ENCODE data around the gene TBL1X.

TBL1X gene

DNA sequence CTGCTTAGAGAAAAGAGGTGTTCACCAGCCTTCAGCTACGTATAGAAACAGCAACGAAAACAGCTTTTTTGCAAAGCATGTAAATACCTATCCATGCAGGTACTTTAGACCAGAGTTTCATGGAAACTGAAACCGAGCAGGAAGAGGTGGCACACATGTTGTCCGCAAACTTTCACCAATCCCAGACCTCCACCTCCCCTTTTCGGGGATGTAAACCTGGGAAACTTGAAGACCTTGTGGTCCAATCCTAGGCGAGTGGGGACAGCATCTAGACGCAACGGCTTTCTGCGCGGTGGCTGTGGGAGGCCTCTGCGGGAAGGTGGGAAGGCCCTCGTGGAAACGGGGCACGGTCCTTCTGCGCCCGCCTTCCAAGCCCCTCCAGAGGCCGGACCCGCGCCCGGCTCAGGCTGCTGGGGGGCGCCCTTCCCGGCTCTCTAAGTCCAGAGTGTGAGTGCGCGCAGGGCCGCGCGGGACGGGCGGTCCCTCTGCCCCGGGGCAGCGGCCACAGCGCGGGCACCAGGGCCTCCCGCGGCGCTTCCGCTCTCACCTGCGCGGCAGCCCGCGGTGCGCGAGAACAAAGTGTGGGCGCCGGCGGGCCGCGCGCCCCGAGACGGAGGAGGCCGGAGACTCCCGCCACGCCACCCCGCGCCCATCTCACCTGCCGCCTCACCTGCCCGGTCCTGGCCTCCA lies 320.5 kb downstream of the TBL1X start:
- no peak for DNase-seq (ENCODE audit: low read depth)
- no peak overlapping the region for H3K4me3 ChIP-seq (ENCODE audit: low read depth, low read length)
- TF ChIP-seq, protein P1, sequence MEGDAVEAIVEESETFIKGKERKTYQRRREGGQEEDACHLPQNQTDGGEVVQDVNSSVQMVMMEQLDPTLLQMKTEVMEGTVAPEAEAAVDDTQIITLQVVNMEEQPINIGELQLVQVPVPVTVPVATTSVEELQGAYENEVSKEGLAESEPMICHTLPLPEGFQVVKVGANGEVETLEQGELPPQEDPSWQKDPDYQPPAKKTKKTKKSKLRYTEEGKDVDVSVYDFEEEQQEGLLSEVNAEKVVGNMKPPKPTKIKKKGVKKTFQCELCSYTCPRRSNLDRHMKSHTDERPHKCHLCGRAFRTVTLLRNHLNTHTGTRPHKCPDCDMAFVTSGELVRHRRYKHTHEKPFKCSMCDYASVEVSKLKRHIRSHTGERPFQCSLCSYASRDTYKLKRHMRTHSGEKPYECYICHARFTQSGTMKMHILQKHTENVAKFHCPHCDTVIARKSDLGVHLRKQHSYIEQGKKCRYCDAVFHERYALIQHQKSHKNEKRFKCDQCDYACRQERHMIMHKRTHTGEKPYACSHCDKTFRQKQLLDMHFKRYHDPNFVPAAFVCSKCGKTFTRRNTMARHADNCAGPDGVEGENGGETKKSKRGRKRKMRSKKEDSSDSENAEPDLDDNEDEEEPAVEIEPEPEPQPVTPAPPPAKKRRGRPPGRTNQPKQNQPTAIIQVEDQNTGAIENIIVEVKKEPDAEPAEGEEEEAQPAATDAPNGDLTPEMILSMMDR (IDR thresholded peaks at IDR 0.05; ENCODE audit: low read depth, low read length, missing control alignments): no peak

DNA sequence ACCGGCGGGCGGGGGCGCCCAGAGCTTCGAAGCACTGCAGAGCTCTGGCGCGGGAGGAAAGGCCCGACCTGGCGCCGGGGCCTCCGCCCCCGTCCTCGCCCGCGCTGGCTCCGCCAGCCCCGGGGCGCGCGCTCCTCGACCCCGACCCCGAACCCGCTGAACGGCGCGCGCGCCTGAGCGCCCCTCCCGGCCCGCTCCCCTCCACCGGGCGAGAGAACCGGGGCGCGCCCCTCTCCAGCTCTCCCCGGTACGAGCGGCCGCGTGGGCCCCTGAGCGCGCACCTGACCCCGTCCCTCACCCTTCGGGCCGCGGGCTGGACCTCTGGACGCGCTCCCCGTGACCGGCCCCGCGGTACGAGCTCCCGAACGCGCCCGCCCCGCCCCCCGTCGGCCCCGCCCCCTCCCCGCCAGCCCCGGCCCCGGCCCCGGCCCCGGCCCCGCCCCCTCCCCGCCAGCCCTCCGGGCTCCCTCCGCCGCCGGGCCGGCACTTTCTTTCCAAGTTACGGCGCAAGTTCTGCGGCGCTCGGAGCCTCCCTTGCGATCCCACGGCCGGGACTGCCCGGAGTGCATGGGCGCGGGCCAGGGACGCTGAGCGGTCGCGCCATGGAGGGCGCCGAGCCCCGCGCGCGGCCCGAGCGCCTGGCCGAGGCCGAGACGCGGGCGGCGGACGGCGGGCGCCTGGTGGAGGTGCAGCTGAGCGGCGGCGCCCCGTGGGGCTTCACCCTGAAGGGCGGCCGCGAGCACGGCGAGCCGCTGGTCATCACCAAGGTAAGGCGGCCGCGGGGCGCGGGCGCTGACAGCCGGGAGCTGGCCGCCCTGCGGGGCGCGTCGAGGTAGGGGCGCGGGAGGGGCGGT lies 321.3 kb downstream of the TBL1X start, which contains the start of gene SHROOM2:
TSS of gene SHROOM2 (plus strand) at position 486 of the 854 bp plus-strand sequence. CDS start at position 603, 117 bp downstream.
- no peak within 1 kb of the TSS; the same call in 1 of the 2 replicates for H3K4me3 ChIP-seq (ENCODE audit: low read depth, low read length)
- no peak for DNase-seq (ENCODE audit: low read depth)
- TF ChIP-seq, protein P1 (IDR thresholded peaks at IDR 0.05; ENCODE audit: low read depth, low read length, missing control alignments): no peak

DNA sequence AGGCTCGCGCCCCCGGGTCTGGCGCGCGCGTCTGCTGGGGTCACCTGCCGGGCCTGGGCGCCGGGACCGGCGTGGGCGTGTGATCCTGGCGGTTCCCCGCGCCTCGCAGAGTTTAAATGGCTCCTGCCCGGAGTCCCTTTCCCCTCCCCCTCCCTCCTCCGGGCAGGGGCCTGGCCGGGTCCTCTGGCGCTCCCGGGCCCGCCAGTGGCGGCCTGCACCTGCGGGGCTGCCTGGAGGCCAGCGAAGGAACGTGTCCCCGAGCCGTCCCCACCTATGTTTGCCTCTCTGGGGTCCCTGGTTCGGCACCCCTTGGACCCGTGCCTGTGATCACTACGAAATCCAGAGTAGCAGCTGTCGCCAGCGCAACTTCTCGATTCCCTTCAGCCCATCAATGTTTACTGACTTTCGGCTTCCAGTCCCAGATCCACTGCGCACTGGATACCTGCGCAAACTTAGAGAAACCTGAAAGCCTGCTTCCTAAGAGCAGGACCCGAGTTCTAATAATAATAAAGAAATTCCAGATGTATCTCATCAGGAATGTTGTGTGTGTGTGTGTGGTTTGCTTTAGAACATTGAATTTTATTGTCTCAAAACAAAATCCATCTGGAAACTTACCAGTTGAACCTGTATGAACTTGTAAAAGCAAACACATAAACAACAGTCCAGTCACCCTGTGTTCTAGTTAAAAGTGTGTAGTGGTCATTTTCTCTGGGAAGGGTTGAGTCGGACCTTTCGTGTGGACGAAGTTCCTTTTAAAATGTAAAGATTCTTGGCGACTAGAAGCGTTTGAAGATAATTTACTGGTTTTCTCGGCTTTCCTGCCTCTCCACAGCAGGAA lies 322.2 kb downstream of the TBL1X start:
- TF ChIP-seq, protein P1 (IDR thresholded peaks at IDR 0.05; ENCODE audit: low read depth, low read length, missing control alignments): no peak
- H3K4me3 ChIP-seq (ENCODE audit: low read depth, low read length): no peak overlapping the region; the same call in 1 of the 2 replicates
- DNase-seq (ENCODE audit: low read depth): no peak

DNA sequence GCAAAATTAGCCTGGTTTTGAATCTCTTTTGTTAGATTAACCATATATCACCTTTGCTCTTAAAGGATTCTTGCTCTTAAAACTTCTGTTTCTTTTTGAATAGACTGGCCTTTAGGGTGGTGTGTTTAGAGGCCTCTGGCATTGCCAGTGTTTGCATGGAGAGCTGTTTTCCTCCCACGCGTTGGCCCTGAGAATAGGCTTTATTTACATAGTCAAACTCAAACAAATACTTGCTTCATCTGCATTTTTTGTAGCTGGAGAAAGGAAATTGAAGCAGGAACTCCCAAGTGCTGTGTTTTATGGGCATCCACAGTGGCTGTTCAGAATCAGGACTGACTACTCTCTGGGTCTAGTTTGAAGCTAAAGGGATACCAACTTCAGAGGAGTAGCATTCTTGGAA lies 324.1 kb downstream of the TBL1X start:
- no peak for DNase-seq (ENCODE audit: low read depth)
- TF ChIP-seq, protein P1 (IDR thresholded peaks at IDR 0.05; ENCODE audit: low read depth, low read length, missing control alignments): no peak
- no peak overlapping the region for H3K4me3 ChIP-seq (ENCODE audit: low read depth, low read length)

DNA sequence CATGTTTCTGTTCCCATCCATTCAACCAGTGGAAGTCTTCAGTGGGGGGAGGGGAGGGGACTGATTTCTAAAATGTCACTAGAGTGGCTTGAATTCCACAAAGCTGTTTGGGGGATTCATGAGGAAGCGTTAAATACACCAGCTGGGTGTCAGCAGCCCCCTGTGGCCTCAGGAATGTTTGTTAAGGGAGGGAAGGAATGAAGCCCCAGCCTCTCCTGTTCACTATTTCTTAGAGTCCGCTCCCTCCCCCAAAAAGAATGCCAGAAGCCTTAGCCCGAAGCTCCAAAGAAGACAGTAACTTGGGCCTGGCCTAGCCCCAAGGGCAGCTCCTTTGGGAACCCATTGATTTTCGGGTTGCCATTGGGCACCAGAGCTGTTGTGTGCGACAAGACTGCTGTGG lies 324.7 kb downstream of the TBL1X start:
- no peak for DNase-seq (ENCODE audit: low read depth)
- TF ChIP-seq, protein P1 (IDR thresholded peaks at IDR 0.05; ENCODE audit: low read depth, low read length, missing control alignments): no peak
- no peak overlapping the region for H3K4me3 ChIP-seq (ENCODE audit: low read depth, low read length)

All from GM12864 (cell line).